ENCODE measurements around the gene SLC39A12.

SLC39A12 gene

GRCh38 chr10:17913604-17914003 lies 38.1 kb upstream of the SLC39A12 start:
- H3K4me3 ChIP-seq (ENCODE audit: low read depth, low read length) = no peak overlapping the region
- DNase-seq (ENCODE audit: low read depth) = no peak
- TF ChIP-seq CTCF (IDR thresholded peaks at IDR 0.05; ENCODE audit: control insufficient read depth, extremely low read depth, insufficient read depth) = no peak

GRCh38 chr10:17914169-17915045 lies 37.3 kb upstream of the SLC39A12 start:
- no peak for TF ChIP-seq CTCF (IDR thresholded peaks at IDR 0.05; ENCODE audit: control insufficient read depth, extremely low read depth, insufficient read depth)
- H3K4me3 ChIP-seq (ENCODE audit: low read depth, low read length) = no peak overlapping the region
- DNase-seq (ENCODE audit: low read depth) = no peak

DNA sequence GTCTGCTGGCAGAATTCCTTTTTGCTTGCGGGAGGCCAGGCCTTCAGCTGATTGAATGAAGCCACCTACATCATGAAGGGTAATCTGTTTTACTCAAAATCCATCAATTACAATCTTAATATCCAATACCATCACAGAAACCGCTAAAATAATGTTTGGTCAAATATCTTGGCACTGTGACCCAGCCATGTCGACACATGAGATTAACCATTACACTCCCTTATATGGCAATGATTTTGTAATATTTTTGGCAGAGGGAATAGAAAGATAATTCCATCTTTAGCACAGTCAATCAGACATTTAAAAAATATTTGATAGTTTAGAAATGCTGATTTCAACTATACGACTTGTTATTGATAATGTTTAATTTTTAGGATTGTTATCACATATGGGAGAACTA lies 36.5 kb upstream of the SLC39A12 start:
- DNase-seq (ENCODE audit: low read depth) = no peak
- H3K4me3 ChIP-seq (ENCODE audit: low read depth, low read length) = no peak overlapping the region
- no peak for TF ChIP-seq CTCF (IDR thresholded peaks at IDR 0.05; ENCODE audit: control insufficient read depth, extremely low read depth, insufficient read depth)

DNA sequence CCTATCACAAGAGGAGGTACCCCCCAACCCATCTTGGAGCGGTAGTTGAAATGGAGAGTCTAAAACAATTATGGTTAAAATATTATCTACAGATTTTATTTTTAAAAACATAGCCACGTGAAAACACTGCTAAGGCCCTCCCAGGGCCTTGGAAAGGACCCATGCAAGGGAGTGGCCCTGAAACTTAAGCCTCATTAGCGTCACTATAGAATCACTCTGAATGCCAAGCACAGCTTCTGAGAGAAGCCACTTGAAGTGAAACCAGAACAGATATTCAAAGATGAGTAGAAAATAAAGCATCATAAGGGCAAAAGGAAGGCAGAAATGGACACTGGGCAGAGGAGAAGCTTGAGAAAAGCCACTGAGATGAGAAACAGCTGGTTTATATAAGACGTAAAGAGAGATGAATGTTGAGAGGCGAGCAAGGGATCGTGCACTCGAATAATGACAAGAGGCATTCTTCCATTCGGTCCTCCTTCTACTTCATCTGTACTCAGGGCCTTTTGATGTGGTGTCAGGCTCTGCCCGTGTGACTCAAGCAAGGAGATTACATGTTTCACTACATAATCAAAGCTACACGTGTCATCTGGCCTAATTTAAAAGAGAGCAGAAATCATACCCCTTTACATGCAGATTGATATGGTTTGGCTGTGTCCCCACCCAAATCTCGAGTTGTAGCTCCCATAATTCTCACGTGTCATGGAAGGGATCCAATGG lies 33.4 kb upstream of the SLC39A12 start:
- TF ChIP-seq CTCF (IDR thresholded peaks at IDR 0.05; ENCODE audit: control insufficient read depth, extremely low read depth, insufficient read depth) = no peak
- no peak for DNase-seq (ENCODE audit: low read depth)

GRCh38 chr10:17921378-17921777 lies 30.3 kb upstream of the SLC39A12 start:
- no peak for DNase-seq (ENCODE audit: low read depth)
- no peak overlapping the region for H3K4me3 ChIP-seq (ENCODE audit: low read depth, low read length)
- TF ChIP-seq CTCF (IDR thresholded peaks at IDR 0.05; ENCODE audit: control insufficient read depth, extremely low read depth, insufficient read depth) = no peak

More for the DNA sequence above, 33.4 kb upstream of the SLC39A12 start:
- H3K4me3 ChIP-seq (ENCODE audit: low read depth, low read length) = no peak overlapping the region

DNA sequence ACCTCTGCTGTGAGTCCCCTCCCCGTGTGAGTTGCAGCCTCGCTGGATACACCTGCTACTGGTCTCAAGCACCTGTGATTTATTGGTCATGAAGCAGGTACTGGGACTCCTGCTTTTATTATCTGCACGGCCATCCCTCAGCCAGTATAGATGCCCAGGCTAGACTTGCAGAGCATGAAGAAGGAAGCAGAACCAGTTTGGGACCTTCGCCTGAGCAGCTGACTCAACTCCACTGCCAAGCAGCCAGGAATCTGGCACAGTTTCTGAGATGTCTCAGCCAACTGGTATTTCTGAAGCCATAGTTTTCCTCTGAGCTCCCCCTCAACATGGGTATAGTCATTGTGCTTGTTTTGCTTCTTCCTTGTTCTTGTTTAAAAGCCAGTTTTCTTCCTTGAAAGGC lies 28.0 kb upstream of the SLC39A12 start:
- peak; percentile 48 for DNase-seq (ENCODE audit: low read depth)
- TF ChIP-seq CTCF (IDR thresholded peaks at IDR 0.05; ENCODE audit: control insufficient read depth, extremely low read depth, insufficient read depth) = no peak
- no peak overlapping the region for H3K4me3 ChIP-seq (ENCODE audit: low read depth, low read length)

Data from LNCaP clone FGC (cell line).